PC-3 (cell line): ENCODE data around the gene LMO4. TPM values are rescaled to one million over a fixed set of nuclear protein-coding genes. Genes with fewer than 3 reads are reported as not detected.

Source experiments
- ATAC-seq: fragments of 200-7000 bp; cut with Tn5 transposase; 2 replicates; pipeline ENCODE4 v1.9.1; 2020; ENCODE audit warnings: mild to moderate bottlenecking, moderate library complexity
- BruUV-seq: library from RNA; stranded (reverse); fragments of 400-500 nt; replicated peaks from 2 replicates; lab custom pipeline; 2021; lab: Mats Ljungman, UMichigan
- CTCF ChIA-PET: fragments of 300-600 bp; sonication (Branson Sonifier 250); formaldehyde crosslinking; loops from one replicate; lab custom pipeline; 2022; ENCODE audit warnings: antibody characterized with exemption; lab: Charles Lee
- POLR2A ChIA-PET: fragments of 300-600 bp; sonication (Branson Sonifier 250); formaldehyde crosslinking; loops from one replicate; lab custom pipeline; 2022; ENCODE audit warnings: antibody characterized with exemption; ENCODE audit not compliant: unreplicated experiment; lab: Charles Lee
- DNase-seq: peaks from one replicate; pipeline ENCODE4 v3.0.0-alpha.2; 2015
- H2AFZ ChIP-seq: fragments of 300-600 bp; sonication (generic); 2 replicates; pipeline ENCODE4 v1.6.0; 2016; ENCODE audit warnings: antibody characterized with exemption, low read length
- H3F3A ChIP-seq: fragments of 300-600 bp; sonication (generic); one replicate; pipeline ENCODE4 v1.6.0; 2017; ENCODE audit warnings: antibody characterized with exemption, low read length, control low read depth, mild to moderate bottlenecking; ENCODE audit not compliant: unreplicated experiment
- H3K27ac ChIP-seq: fragments of 300-600 bp; sonication (generic); 2 replicates; pipeline ENCODE4 v1.5.1; 2016; ENCODE audit warnings: mild to moderate bottlenecking, low read length
- H3K27me3 ChIP-seq: fragments of 300-600 bp; sonication (generic); 2 replicates; pipeline ENCODE4 v1.6.1; 2016; ENCODE audit warnings: low read length, mixed read lengths
- H3K36me3 ChIP-seq: fragments of 300-600 bp; sonication (generic); 2 replicates; pipeline ENCODE4 v1.6.1; 2016; ENCODE audit warnings: low read depth, mixed run types, low read length, mixed read lengths
- H3K4me1 ChIP-seq: fragments of 300-600 bp; sonication (generic); 2 replicates; pipeline ENCODE4 v1.5.1; 2016; ENCODE audit warnings: low read length; ENCODE audit not compliant: insufficient read depth
- H3K4me2 ChIP-seq: fragments of 300-600 bp; sonication (generic); 2 replicates; pipeline ENCODE4 v1.6.0; 2016; ENCODE audit warnings: low read length
- H3K4me3 ChIP-seq: fragments of 300-600 bp; sonication (generic); 2 replicates; pipeline ENCODE4 v1.5.1; 2016; ENCODE audit warnings: mild to moderate bottlenecking, low read length, mixed read lengths
- H3K79me2 ChIP-seq: fragments of 300-600 bp; sonication (generic); 2 replicates; pipeline ENCODE4 v1.6.1; 2017; ENCODE audit warnings: low read length, mixed read lengths
- H3K9ac ChIP-seq: fragments of 300-600 bp; sonication (generic); 2 replicates; pipeline ENCODE4 v1.6.0; 2016; ENCODE audit warnings: mild to moderate bottlenecking, low read length
- H3K9me2 ChIP-seq: fragments of 300-600 bp; sonication (generic); replicated peaks from 2 replicates; pipeline ENCODE4 v1.6.1; 2016; ENCODE audit warnings: mixed run types, low read length, mixed read lengths
- H3K9me3 ChIP-seq: fragments of 300-600 bp; sonication (generic); 2 replicates; pipeline ENCODE4 v1.6.1; 2016; ENCODE audit warnings: low read length, mixed read lengths
- H4K20me1 ChIP-seq: fragments of 300-600 bp; sonication (generic); 2 replicates; pipeline ENCODE4 v1.6.1; 2016; ENCODE audit warnings: low read length, mixed read lengths
- CTCF ChIP-seq: fragments of 300-600 bp; sonication (generic); conservative IDR thresholded peaks from 2 replicates; pipeline ENCODE4 v1.5.1; 2017; ENCODE audit warnings: antibody characterized with exemption, low read depth, mild to moderate bottlenecking, low read length
- EZH2 ChIP-seq: fragments of 300-600 bp; sonication (generic); IDR thresholded peaks from one replicate; pipeline ENCODE4 v1.6.1; 2017; ENCODE audit warnings: antibody characterized with exemption, mild to moderate bottlenecking, low read length; ENCODE audit not compliant: unreplicated experiment
- EZH2phosphoT487 ChIP-seq: fragments of 300-600 bp; sonication (generic); IDR thresholded peaks from 2 replicates; pipeline ENCODE4 v1.6.1; 2018; ENCODE audit warnings: mild to moderate bottlenecking, antibody characterized with exemption, low read length, borderline replicate concordance
- intact Hi-C: fragments of 100-400 bp; cut with micrococcal nuclease; formaldehyde crosslinking; loops from 2 replicates; pipeline ENCODE4 v1.9.0; 2023
- total RNA-seq: library from RNA; depleted of rRNA; stranded (reverse); fragments of >200 nt; gene quantifications from 2 replicates; pipeline ENCODE4 v1.2.3, GENCODE V29; 2014

The LMO4 gene
- total RNA-seq, 1 experiment from 2014 or later: 41.5 TPM

GRCh38 chr1:87307306-87307705 lies 21.4 kb upstream of the LMO4 start:
- H3K4me3 ChIP-seq: no peak overlapping the region
- no peaks in the 10 kb centered on the region for H3F3A ChIP-seq
- no peak overlapping the region for H3K9ac ChIP-seq
- DNase-seq (no peak), ATAC-seq (no peak)
- no peaks in the 10 kb centered on the region for H3K9me2 ChIP-seq
- H3K9me3 ChIP-seq: no peaks in the 10 kb centered on the region
- TF ChIP-seq CTCF (no peak), EZH2 (no peak), EZH2phosphoT487 (no peak)
- no peaks in the 10 kb centered on the region for H3K36me3 ChIP-seq
- H3K27ac ChIP-seq: no peak overlapping the region
- H3K4me1 ChIP-seq: no peaks in the 10 kb centered on the region
- no peaks in the 10 kb centered on the region for H4K20me1 ChIP-seq
- BruUV-seq: no TSS peak
- no peak overlapping the region for H3K4me2 ChIP-seq
- intact Hi-C loops: no loop called here
- no peaks in the 10 kb centered on the region for H3K79me2 ChIP-seq
- CTCF ChIA-PET: no interaction called here
- peaks cover 15% of the 10 kb centered on the region; the same call in 1 of the 2 replicates for H3K27me3 ChIP-seq
- no peak overlapping the region for H2AFZ ChIP-seq
- POLR2A ChIA-PET: no interaction called here

GRCh38 chr1:87307931-87308330 lies 20.7 kb upstream of the LMO4 start:
- H3F3A ChIP-seq: no peaks in the 10 kb centered on the region
- no peak overlapping the region for H3K9ac ChIP-seq
- no TSS peak for BruUV-seq
- intact Hi-C loops: no loop called here
- H3K9me2 ChIP-seq: no peaks in the 10 kb centered on the region
- TF ChIP-seq EZH2phosphoT487 (no peak), EZH2 (no peak), CTCF (no peak)
- ATAC-seq (no peak), DNase-seq (no peak)
- no peak overlapping the region for H3K27ac ChIP-seq
- H3K79me2 ChIP-seq: no peaks in the 10 kb centered on the region
- POLR2A ChIA-PET: interaction anchor here (0.9 kb wide), 1 partner anchor 1229 kb away, joined by 7 read pairs; no protein-coding TSS in a partner anchor
- no peaks in the 10 kb centered on the region for H4K20me1 ChIP-seq
- H3K4me3 ChIP-seq: no peak overlapping the region
- H3K4me2 ChIP-seq: no peak overlapping the region
- H3K9me3 ChIP-seq: no peaks in the 10 kb centered on the region
- H2AFZ ChIP-seq: no peak overlapping the region
- H3K36me3 ChIP-seq: no peaks in the 10 kb centered on the region
- H3K4me1 ChIP-seq: no peaks in the 10 kb centered on the region
- peaks cover 15% of the 10 kb centered on the region; the same call in 1 of the 2 replicates for H3K27me3 ChIP-seq
- CTCF ChIA-PET: no interaction called here

- Histone ChIP-seq H3K79me2 (no peaks in the 10 kb centered on the region), H3K4me3 (no peak overlapping the region), H2AFZ (no peak overlapping the region), H3K27me3 (no peaks in the 10 kb centered on the region), H3K9ac (no peak overlapping the region), H3K27ac (no peak overlapping the region), H3K36me3 (no peaks in the 10 kb centered on the region), H3K4me1 (no peaks in the 10 kb centered on the region), H3K4me2 (no peak overlapping the region), H3F3A (no peaks in the 10 kb centered on the region), H4K20me1 (no peaks in the 10 kb centered on the region), H3K9me2 (no peaks in the 10 kb centered on the region), H3K9me3 (no peaks in the 10 kb centered on the region)
- TF ChIP-seq CTCF (no peak), EZH2 (no peak), EZH2phosphoT487 (no peak)
- DNase-seq (no peak), ATAC-seq (no peak)
- CTCF ChIA-PET: no interaction called here
- POLR2A ChIA-PET: no interaction called here
- no TSS peak for BruUV-seq
- intact Hi-C loops: no loop called here
These were observed 14.6 kb upstream of the LMO4 start for GRCh38 chr1:87314091-87314490.
